GM19455 (cell line): ENCODE data around the gene BHMT2.

Experiments used
- ATAC-seq: cut with Tn5 transposase; IDR thresholded peaks from one replicate; pipeline ENCODE4 v1.9.1; 2021; ENCODE audit not compliant: unreplicated experiment

Gene BHMT2

GRCh38 chr5:79119486-79119885 lies 49.9 kb downstream of the BHMT2 start:
- ATAC-seq, result no peak

DNA sequence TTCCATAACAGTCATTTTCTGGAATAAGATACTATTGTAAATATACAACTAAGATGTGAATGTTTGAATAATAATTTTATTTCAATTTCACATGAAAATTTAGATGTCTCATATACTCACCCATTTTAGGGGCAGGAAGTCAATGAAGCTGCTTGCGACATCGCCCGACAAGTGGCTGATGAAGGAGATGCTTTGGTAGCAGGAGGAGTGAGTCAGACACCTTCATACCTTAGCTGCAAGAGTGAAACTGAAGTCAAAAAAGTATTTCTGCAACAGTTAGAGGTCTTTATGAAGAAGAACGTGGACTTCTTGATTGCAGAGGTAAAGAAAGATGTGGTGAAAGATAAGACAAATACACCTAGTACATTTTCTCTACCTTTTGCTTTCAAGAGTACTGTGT lies 50.7 kb downstream of the BHMT2 start:
- ATAC-seq, result no peak

DNA sequence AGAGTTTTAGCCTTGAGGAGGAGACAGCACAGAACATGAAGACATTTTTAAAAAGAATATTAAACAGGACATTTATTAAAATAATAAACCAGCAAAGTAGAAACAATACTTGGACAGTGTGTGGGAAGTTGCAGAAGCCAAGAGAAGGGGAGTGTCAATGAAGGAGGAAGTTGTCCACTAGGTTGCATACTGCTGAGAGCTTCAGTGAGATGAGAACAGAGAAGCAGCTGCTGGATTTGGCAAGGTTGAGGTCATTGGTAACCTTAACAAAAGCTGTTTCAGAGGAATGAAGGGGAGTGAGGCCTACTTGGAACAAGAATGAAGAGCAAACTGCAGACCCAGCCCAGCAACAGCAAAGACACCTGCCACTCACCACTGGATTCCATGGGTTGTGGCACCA lies 53.4 kb downstream of the BHMT2 start:
- ATAC-seq, result no peak

DNA sequence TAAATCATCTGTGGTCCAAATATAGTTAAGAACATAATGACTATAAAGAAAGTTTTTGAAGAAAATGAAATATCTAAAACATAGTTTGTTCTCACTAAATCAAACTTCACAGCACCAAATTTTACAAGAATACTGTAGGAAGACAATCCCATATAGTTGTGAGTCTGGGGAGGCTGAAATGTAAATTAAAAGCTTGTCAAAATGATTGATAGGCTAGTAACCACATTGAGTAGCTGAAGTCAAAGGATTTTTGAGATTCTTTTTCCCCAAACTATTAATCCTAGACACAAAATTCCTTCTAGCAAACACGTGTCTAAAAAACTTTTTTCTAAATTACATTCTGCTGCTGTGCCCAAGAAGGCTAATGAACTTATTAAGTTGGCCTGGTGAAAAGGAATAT lies 55.0 kb downstream of the BHMT2 start:
- ATAC-seq, result no peak

GRCh38 chr5:79130781-79131180 lies 61.2 kb downstream of the BHMT2 start:
- no peak for ATAC-seq

DNA sequence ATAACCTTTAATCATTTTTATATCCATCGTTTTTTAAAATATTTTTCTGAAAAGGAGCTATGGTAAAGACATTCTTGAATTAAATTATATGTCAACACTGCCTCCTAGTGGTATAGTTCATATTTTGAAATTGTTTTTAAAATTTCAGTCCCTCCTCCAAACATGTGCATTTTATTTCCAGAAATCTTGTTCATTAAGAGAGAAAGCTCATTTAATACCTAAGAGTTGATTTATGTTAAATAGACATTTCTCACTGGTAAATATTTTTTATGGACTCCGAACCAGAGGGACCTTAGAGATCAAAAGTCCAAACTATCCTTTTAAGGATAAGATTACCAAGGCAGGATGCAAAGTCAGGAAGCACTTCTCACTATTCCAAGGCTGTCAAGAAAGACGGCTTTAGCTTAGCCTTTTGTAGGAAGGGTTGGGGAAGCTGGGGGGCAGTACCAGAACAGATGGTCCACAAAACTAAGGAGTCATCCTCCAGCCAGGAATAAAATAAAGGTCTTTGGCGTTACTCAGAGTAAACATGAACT lies 63.6 kb downstream of the BHMT2 start:
- ATAC-seq, result no peak

GRCh38 chr5:79133657-79134451 lies 64.3 kb downstream of the BHMT2 start:
- no peak for ATAC-seq

GRCh38 chr5:79135790-79136553 lies 66.4 kb downstream of the BHMT2 start:
- ATAC-seq, result no peak

DNA sequence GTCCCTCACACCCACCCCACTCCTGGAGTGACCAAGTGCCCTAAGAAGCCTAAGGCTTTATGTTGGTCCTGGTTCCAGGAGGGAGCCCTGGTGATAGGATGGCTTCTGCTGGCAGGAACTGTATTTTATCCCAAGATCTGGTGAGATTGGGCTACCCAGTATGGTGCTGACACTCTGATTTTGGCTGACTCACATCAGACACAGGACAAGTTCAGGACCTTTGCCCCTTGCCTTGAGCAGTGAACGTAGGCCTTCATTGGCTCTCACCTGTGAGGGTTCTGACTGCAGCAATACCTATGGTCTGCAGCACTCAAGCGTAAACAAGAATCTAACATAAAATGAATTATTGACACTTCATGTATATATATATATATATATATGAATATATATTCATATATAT lies 67.1 kb downstream of the BHMT2 start:
- ATAC-seq, result no peak
